ENCODE results near the gene STRA6.

Gene STRA6

DNA sequence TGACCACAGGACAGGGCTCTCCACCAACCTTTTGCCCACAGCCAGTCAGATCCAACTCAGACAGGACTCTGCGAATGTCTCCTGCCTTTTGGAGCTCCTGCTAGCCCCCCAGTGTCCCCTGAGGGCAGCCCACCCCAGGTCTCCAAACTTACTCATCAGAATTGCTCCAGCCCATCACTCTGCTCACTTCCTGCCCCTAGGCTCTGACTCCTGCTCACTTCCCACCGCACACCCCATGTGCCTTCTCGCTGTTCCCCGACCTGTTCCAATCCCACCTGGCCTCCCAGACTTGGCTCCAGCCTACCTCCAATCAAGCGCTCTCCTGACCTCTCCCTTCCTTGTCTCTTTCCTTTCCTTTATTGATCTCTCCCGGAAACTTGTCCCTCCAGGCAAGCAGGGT is 5.9 kb upstream of the STRA6 start:
- Histone ChIP-seq H4K8ac (ENCODE audit: low read length) (peak overlapping the region; percentile 30), H3K23ac (ENCODE audit: low read length in 2 of 2) (no peak overlapping the region)
- 50% methylated on average over 5 of the region's 6 CpGs for WGBS

DNA sequence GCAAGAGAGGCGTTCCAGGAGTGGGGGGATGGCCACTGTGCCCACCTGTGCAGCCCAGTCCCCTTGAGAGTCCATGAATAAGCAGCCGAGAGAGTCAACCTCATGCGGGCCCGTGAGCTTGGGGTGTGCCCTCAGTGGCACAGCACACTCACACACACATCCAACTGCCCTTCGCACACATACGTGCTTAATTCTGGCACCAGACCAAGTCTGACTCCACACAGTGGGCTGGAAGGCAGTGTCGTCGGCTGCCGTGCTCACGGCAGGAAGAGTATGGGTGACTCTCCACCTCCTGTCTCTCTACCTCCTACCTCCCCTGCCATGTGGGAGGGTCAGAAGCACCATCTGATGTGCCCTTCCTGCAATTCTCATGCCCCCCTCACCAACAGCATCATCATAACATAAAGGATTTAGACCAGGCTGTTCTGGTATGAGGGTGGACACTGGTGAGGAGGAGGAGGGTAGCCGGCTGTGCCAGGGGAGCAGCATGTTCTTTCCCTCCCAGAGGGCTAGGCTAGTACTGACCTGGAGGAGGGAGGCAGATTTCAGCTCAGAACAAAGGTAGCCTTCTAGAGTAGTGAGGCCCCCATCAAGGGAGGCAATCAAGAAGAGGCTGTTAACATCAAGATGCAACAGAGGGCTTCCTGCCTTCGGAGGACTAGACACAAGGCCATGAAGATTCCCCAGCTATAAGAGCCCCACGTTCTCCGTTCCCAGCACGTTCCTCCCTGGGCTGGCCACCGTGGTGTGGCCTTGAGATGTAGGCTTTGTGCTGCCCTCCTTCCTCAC is 5.3 kb upstream of the STRA6 start:
- no peak overlapping the region for H2BK120ac ChIP-seq (ENCODE audit: low read depth, low read length)
- WGBS = 91% methylated on average over 16 of the region's 16 CpGs
- H2BK15ac ChIP-seq (ENCODE audit: low read depth, poor library complexity, severe bottlenecking) = peak overlapping the region; percentile 12
- peak overlapping the region; percentile 24 to 28 for H3K18ac ChIP-seq (ENCODE audit: low read depth in 1 of 2, low read length in 2 of 2)
- H3K4me3 ChIP-seq (ENCODE audit: insufficient read depth in 1 of 2, low read depth in 1 of 2, low read length in 2 of 2) = no peak overlapping the region
- peak overlapping the region; percentile 94 for H2AK5ac ChIP-seq (ENCODE audit: low read length, severe bottlenecking)
- no peaks in the 10 kb centered on the region for H3K9me3 ChIP-seq (ENCODE audit: control insufficient read depth, low read length)
- H3K27ac ChIP-seq (ENCODE audit: low read length, poor library complexity, severe bottlenecking) = peak overlapping the region; percentile 82
- peak overlapping the region; percentile 48 for H2BK5ac ChIP-seq (ENCODE audit: low read depth, low read length, poor library complexity, severe bottlenecking)
- H2AFZ ChIP-seq (ENCODE audit: low read depth, low read length) = no peak overlapping the region
- peak overlapping the region in 1 of 2 experiments; percentile 59 for H2BK12ac ChIP-seq (ENCODE audit: low read length in 2 of 2)
- no peak overlapping the region for H4K8ac ChIP-seq (ENCODE audit: low read length)
- H3K4me2 ChIP-seq (ENCODE audit: low read length, poor library complexity, severe bottlenecking) = no peak overlapping the region
- H3K27me3 ChIP-seq (ENCODE audit: control insufficient read depth in 1 of 2, insufficient read depth in 1 of 2, low read length in 2 of 2) = peaks cover 0 to 21% of the 10 kb centered on the region in 2 experiments
- H3K9ac ChIP-seq (ENCODE audit: low read length) = no peak overlapping the region
- H4K91ac ChIP-seq (ENCODE audit: low read length) = peak overlapping the region; percentile 4
- no peak overlapping the region for H3K23ac ChIP-seq (ENCODE audit: low read length in 2 of 2)
- no peaks in the 10 kb centered on the region for H3K36me3 ChIP-seq (ENCODE audit: control insufficient read depth in 1 of 2, insufficient read depth in 2 of 2, low read depth in 1 of 2, low read length in 2 of 2)
- no peak overlapping the region for H3K14ac ChIP-seq (ENCODE audit: low read length in 2 of 2)
- H3K79me1 ChIP-seq (replicated peaks; ENCODE audit: low read length, poor library complexity, severe bottlenecking) = no peaks in the 10 kb centered on the region
- H3K4me1 ChIP-seq (ENCODE audit: control insufficient read depth, insufficient read depth, low read depth, low read length) = peaks cover 68% of the 10 kb centered on the region
- DNase-seq = no peak
- no peak overlapping the region for H3K4ac ChIP-seq (ENCODE audit: low read depth in 1 of 2, low read length in 2 of 2)

More for the DNA sequence above, 5.9 kb upstream of the STRA6 start:
- Histone ChIP-seq H2BK15ac (ENCODE audit: low read depth, poor library complexity, severe bottlenecking) (peak overlapping the region; percentile 54), H3K27me3 (ENCODE audit: control insufficient read depth in 1 of 2, insufficient read depth in 1 of 2, low read length in 2 of 2) (peaks cover 0 to 21% of the 10 kb centered on the region in 2 experiments), H3K9me3 (ENCODE audit: control insufficient read depth, low read length) (no peaks in the 10 kb centered on the region), H3K27ac (ENCODE audit: low read length, poor library complexity, severe bottlenecking) (peak overlapping the region; percentile 74), H3K18ac (ENCODE audit: low read depth in 1 of 2, low read length in 2 of 2) (peak overlapping the region; percentile 24 to 71), H3K4me1 (ENCODE audit: control insufficient read depth, insufficient read depth, low read depth, low read length) (peaks cover 63% of the 10 kb centered on the region), H2AFZ (ENCODE audit: low read depth, low read length) (no peak overlapping the region), H3K4me3 (ENCODE audit: insufficient read depth in 1 of 2, low read depth in 1 of 2, low read length in 2 of 2) (no peak overlapping the region), H3K9ac (ENCODE audit: low read length) (no peak overlapping the region), H3K79me1 (replicated peaks; ENCODE audit: low read length, poor library complexity, severe bottlenecking) (no peaks in the 10 kb centered on the region), H2BK12ac (ENCODE audit: low read length in 2 of 2) (peak overlapping the region in 1 of 2 experiments; percentile 59), H2BK5ac (ENCODE audit: low read depth, low read length, poor library complexity, severe bottlenecking) (peak overlapping the region; percentile 76), H3K4ac (ENCODE audit: low read depth in 1 of 2, low read length in 2 of 2) (no peak overlapping the region), H3K14ac (ENCODE audit: low read length in 2 of 2) (peak overlapping the region in 1 of 2 experiments; percentile 62), H3K4me2 (ENCODE audit: low read length, poor library complexity, severe bottlenecking) (no peak overlapping the region), H2AK5ac (ENCODE audit: low read length, severe bottlenecking) (peak overlapping the region; percentile 94), H4K91ac (ENCODE audit: low read length) (peak overlapping the region; percentile 48), H2BK120ac (ENCODE audit: low read depth, low read length) (no peak overlapping the region), H3K36me3 (ENCODE audit: control insufficient read depth in 1 of 2, insufficient read depth in 2 of 2, low read depth in 1 of 2, low read length in 2 of 2) (no peaks in the 10 kb centered on the region)
- DNase-seq = no peak

DNA sequence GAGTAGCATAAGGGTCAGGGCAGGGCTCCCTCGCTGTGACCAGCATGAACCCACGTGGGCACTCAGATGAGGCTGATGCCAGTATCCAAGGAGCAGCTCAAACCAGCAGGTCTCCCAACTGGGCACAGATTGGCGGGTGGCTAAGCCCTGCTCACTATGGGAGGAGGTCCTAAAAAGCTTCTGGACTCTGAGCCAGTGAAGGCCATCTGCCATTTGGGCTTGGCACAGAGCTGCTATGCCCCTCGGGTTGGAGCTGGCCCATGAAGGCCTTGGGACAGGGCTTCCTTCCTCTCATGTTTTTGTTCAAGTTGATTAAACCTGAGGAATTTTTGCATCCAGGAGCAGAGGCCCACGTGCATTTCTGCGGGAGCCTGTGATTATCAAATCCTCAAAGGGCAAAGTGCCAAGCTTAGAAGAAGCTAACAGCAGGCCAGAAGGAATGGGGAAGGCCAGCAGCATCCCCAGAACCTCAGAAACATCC is 4.3 kb upstream of the STRA6 start:
- 79% methylated on average over 6 of the region's 6 CpGs for WGBS
- H3K27me3 ChIP-seq (ENCODE audit: control insufficient read depth in 1 of 2, insufficient read depth in 1 of 2, low read length in 2 of 2) = peaks cover 0 to 21% of the 10 kb centered on the region in 2 experiments
- no peak overlapping the region for H3K18ac ChIP-seq (ENCODE audit: low read depth in 1 of 2, low read length in 2 of 2)
- H3K79me1 ChIP-seq (replicated peaks; ENCODE audit: low read length, poor library complexity, severe bottlenecking) = peaks cover 2% of the 10 kb centered on the region
- peak overlapping the region; percentile 82 for H3K27ac ChIP-seq (ENCODE audit: low read length, poor library complexity, severe bottlenecking)
- H3K4ac ChIP-seq (ENCODE audit: low read depth in 1 of 2, low read length in 2 of 2) = no peak overlapping the region
- no peak overlapping the region for H3K14ac ChIP-seq (ENCODE audit: low read length in 2 of 2)
- H3K36me3 ChIP-seq (ENCODE audit: control insufficient read depth in 1 of 2, insufficient read depth in 2 of 2, low read depth in 1 of 2, low read length in 2 of 2) = no peaks in the 10 kb centered on the region
- no peak overlapping the region for H3K9ac ChIP-seq (ENCODE audit: low read length)
- H2BK120ac ChIP-seq (ENCODE audit: low read depth, low read length) = peak overlapping the region; percentile 11
- no peak overlapping the region for H2BK15ac ChIP-seq (ENCODE audit: low read depth, poor library complexity, severe bottlenecking)
- H4K8ac ChIP-seq (ENCODE audit: low read length) = no peak overlapping the region
- H2BK5ac ChIP-seq (ENCODE audit: low read depth, low read length, poor library complexity, severe bottlenecking) = peak overlapping the region; percentile 36
- no peak overlapping the region for H2BK12ac ChIP-seq (ENCODE audit: low read length in 2 of 2)
- no peak overlapping the region for H3K23ac ChIP-seq (ENCODE audit: low read length in 2 of 2)
- no peaks in the 10 kb centered on the region for H3K9me3 ChIP-seq (ENCODE audit: control insufficient read depth, low read length)
- H4K91ac ChIP-seq (ENCODE audit: low read length) = peak overlapping the region; percentile 11
- no peak for DNase-seq
- peak overlapping the region; percentile 66 for H2AK5ac ChIP-seq (ENCODE audit: low read length, severe bottlenecking)
- H3K4me2 ChIP-seq (ENCODE audit: low read length, poor library complexity, severe bottlenecking) = no peak overlapping the region
- H2AFZ ChIP-seq (ENCODE audit: low read depth, low read length) = no peak overlapping the region
- no peak overlapping the region for H3K4me3 ChIP-seq (ENCODE audit: insufficient read depth in 1 of 2, low read depth in 1 of 2, low read length in 2 of 2)
- H3K4me1 ChIP-seq (ENCODE audit: control insufficient read depth, insufficient read depth, low read depth, low read length) = peaks cover 71% of the 10 kb centered on the region

DNA sequence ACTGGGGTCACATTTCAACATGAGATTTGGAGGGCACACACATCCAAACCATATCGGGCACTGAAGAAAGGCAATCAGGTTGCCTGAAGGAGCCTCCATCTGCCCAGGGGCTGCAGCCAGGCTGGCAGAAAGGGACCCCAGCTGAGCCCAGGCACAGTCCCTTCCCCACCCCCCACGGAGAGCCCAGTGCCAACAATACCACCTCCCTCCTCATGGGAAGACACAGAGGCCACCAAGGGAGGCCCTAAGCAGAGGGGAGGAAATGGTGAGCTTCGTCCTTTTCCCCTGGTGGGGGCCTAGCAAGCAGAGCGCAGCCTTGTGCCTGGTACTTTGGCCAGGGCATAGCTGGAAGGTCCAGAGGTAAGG is 3.0 kb upstream of the STRA6 start:
- 92% methylated on average over 4 of the region's 4 CpGs for WGBS

More for the DNA sequence above, 3.0 kb upstream of the STRA6 start:
- Histone ChIP-seq H3K79me1 (replicated peaks; ENCODE audit: low read length, poor library complexity, severe bottlenecking) (peaks cover 3% of the 10 kb centered on the region), H2BK12ac (ENCODE audit: low read length in 2 of 2) (peak overlapping the region in 1 of 2 experiments; percentile 0), H3K36me3 (ENCODE audit: control insufficient read depth in 1 of 2, insufficient read depth in 2 of 2, low read depth in 1 of 2, low read length in 2 of 2) (no peaks in the 10 kb centered on the region), H2BK120ac (ENCODE audit: low read depth, low read length) (no peak overlapping the region), H3K4ac (ENCODE audit: low read depth in 1 of 2, low read length in 2 of 2) (no peak overlapping the region), H4K8ac (ENCODE audit: low read length) (no peak overlapping the region), H2BK15ac (ENCODE audit: low read depth, poor library complexity, severe bottlenecking) (no peak overlapping the region), H3K27me3 (ENCODE audit: control insufficient read depth in 1 of 2, insufficient read depth in 1 of 2, low read length in 2 of 2) (peaks cover 0 to 21% of the 10 kb centered on the region in 2 experiments), H3K4me2 (ENCODE audit: low read length, poor library complexity, severe bottlenecking) (no peak overlapping the region), H2AK5ac (ENCODE audit: low read length, severe bottlenecking) (peak overlapping the region; percentile 66), H3K4me1 (ENCODE audit: control insufficient read depth, insufficient read depth, low read depth, low read length) (peaks cover 83% of the 10 kb centered on the region), H3K4me3 (ENCODE audit: insufficient read depth in 1 of 2, low read depth in 1 of 2, low read length in 2 of 2) (no peak overlapping the region), H3K14ac (ENCODE audit: low read length in 2 of 2) (no peak overlapping the region), H3K9ac (ENCODE audit: low read length) (no peak overlapping the region), H3K23ac (ENCODE audit: low read length in 2 of 2) (no peak overlapping the region), H2BK5ac (ENCODE audit: low read depth, low read length, poor library complexity, severe bottlenecking) (no peak overlapping the region), H2AFZ (ENCODE audit: low read depth, low read length) (no peak overlapping the region), H4K91ac (ENCODE audit: low read length) (no peak overlapping the region), H3K27ac (ENCODE audit: low read length, poor library complexity, severe bottlenecking) (no peak overlapping the region), H3K9me3 (ENCODE audit: control insufficient read depth, low read length) (no peaks in the 10 kb centered on the region), H3K18ac (ENCODE audit: low read depth in 1 of 2, low read length in 2 of 2) (no peak overlapping the region)
- no peak for DNase-seq
